ENCODE measurements around the gene VAT1L. TPM values are rescaled to one million over a fixed set of nuclear protein-coding genes. Genes with fewer than 3 reads are reported as not detected.

VAT1L gene
- total and polyA plus RNA-seq, 2 experiments from 2014 or later: 11.0 to 24.4 TPM

- TF ChIP-seq ETS1 (IDR thresholded peaks at IDR 0.05): no peak
These were observed 78.4 kb downstream of the VAT1L start (continued) for GRCh38 chr16:77866752-77867151.

GRCh38 chr16:77868052-77868451 lies 79.7 kb downstream of the VAT1L start:
- Mint-ChIP-seq H3K27ac (no peak overlapping the region), H3K4me3 (no peak overlapping the region), H3K4me1 (peaks cover 7% of the 10 kb centered on the region), H3K27me3 (ENCODE audit: insufficient read depth, low read depth, poor library complexity) (no peaks in the 10 kb centered on the region), H3K36me3 (ENCODE audit: low read depth) (peaks cover 14% of the 10 kb centered on the region), H3K9me3 (no peaks in the 10 kb centered on the region)
- Histone ChIP-seq H3K4me2 (no peak overlapping the region), H3K36me3 (ENCODE audit: insufficient read depth) (no peaks in the 10 kb centered on the region), H3K79me2 (replicated peaks; ENCODE audit: insufficient read depth) (no peaks in the 10 kb centered on the region), H3K27me3 (ENCODE audit: insufficient read depth) (no peaks in the 10 kb centered on the region), H3K9me2 (ENCODE audit: insufficient read depth) (no peaks in the 10 kb centered on the region), H3K4me3 (no peak overlapping the region), H3K27ac (ENCODE audit: low read depth) (no peak overlapping the region), H3F3A (replicated peaks; ENCODE audit: low read depth) (no peaks in the 10 kb centered on the region), H2AFZ (no peak overlapping the region), H3K4me1 (ENCODE audit: insufficient read depth) (no peaks in the 10 kb centered on the region), H4K20me1 (replicated peaks; ENCODE audit: insufficient read depth) (no peaks in the 10 kb centered on the region)
- TF ChIP-seq EZH2 (IDR thresholded peaks at IDR 0.05; ENCODE audit: low read depth, unreplicated experiment) (no peak), ZNF331 (CRISPR knock-in tag; IDR thresholded peaks at IDR 0.05; ENCODE audit: low read depth) (no peak), POLR2AphosphoS5 (IDR thresholded peaks at IDR 0.05; ENCODE audit: low read depth) (no peak)
- DNase-seq (ENCODE audit: low spot score): no peak
- ATAC-seq: no peak

GRCh38 chr16:77868478-77868877 lies 80.1 kb downstream of the VAT1L start:
- H3K4me3 Mint-ChIP-seq: no peak overlapping the region
- Histone ChIP-seq H3K4me1 (ENCODE audit: insufficient read depth) (no peaks in the 10 kb centered on the region), H3K9me2 (ENCODE audit: insufficient read depth) (no peaks in the 10 kb centered on the region), H3K36me3 (ENCODE audit: insufficient read depth) (no peaks in the 10 kb centered on the region), H3K4me2 (no peak overlapping the region), H3F3A (replicated peaks; ENCODE audit: low read depth) (no peaks in the 10 kb centered on the region), H4K20me1 (replicated peaks; ENCODE audit: insufficient read depth) (no peaks in the 10 kb centered on the region), H3K4me3 (no peak overlapping the region), H3K27me3 (ENCODE audit: insufficient read depth) (no peaks in the 10 kb centered on the region), H3K79me2 (replicated peaks; ENCODE audit: insufficient read depth) (no peaks in the 10 kb centered on the region), H2AFZ (no peak overlapping the region), H3K27ac (ENCODE audit: low read depth) (no peak overlapping the region)
- DNase-seq (ENCODE audit: low spot score): no peak
- no peak overlapping the region for H3K27ac Mint-ChIP-seq
- H3K36me3 Mint-ChIP-seq (ENCODE audit: low read depth): peaks cover 10% of the 10 kb centered on the region
- H3K27me3 Mint-ChIP-seq (ENCODE audit: insufficient read depth, low read depth, poor library complexity): no peaks in the 10 kb centered on the region
- ATAC-seq: no peak
- H3K9me3 Mint-ChIP-seq: no peaks in the 10 kb centered on the region
- no peak for TF ChIP-seq STAT1 (IDR thresholded peaks at IDR 0.05; ENCODE audit: unreplicated experiment)
- no peak for TF ChIP-seq NANOG (IDR thresholded peaks at IDR 0.05; ENCODE audit: borderline replicate concordance)
- no peak for TF ChIP-seq ZNF114 (CRISPR knock-in tag; IDR thresholded peaks at IDR 0.05)
- no peak for TF ChIP-seq ZNF462 (CRISPR knock-in tag; IDR thresholded peaks at IDR 0.05)
- no peak for TF ChIP-seq EZH2phosphoT487 (IDR thresholded peaks at IDR 0.05; ENCODE audit: unreplicated experiment)
- TF ChIP-seq ZNF331 (CRISPR knock-in tag; IDR thresholded peaks at IDR 0.05; ENCODE audit: low read depth): no peak
- no peak for TF ChIP-seq POLR2AphosphoS5 (IDR thresholded peaks at IDR 0.05; ENCODE audit: low read depth)
- no peak for TF ChIP-seq JUNB (IDR thresholded peaks at IDR 0.05; ENCODE audit: unreplicated experiment)
- peaks cover 7% of the 10 kb centered on the region for H3K4me1 Mint-ChIP-seq

Measured in GM23338 (cell line).